NCI-H446 (cell line): Measurements from ENCODE around the gene IQCB1.
"Not testable (repeated sequence)": the region's sequence is repeated elsewhere in the genome, so short reads cannot be mapped to it uniquely, and the experiment has no call there.

Source experiments
- DNase-seq, 2 experiments: peaks; one replicate each; lab custom pipeline; 2025; lab: John Stamatoyannopoulos, UW

IQCB1 gene

GRCh38 chr3:121809249-121809648, 25.6 kb downstream of the IQCB1 start:
- DNase-seq, result no peak

DNA sequence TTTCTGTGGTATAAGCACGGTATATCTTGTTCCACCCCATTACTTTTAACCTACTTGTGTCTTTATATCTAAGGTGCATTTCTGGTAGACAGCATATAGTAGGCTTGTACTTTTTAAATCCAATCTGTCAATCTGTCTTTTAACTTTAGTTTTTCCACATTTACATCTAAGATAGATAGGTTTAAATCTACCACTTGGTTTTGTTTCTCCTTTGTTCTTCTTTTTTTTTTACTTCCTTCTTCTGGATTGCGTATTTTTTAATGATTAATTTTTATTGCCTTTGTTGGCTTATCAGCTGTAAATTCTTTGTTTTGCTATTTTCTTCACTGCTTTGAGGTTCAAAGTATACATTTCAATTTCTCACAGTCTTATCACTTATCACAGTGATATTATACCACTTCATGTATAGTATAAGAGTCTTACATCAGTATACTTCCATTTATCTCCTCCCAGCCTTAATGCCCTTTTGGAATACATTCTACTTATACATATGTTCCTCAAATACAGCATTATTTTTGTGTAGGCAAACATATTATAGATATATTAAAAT, 31.0 kb downstream of the IQCB1 start:
- DNase-seq, result no peak

DNA sequence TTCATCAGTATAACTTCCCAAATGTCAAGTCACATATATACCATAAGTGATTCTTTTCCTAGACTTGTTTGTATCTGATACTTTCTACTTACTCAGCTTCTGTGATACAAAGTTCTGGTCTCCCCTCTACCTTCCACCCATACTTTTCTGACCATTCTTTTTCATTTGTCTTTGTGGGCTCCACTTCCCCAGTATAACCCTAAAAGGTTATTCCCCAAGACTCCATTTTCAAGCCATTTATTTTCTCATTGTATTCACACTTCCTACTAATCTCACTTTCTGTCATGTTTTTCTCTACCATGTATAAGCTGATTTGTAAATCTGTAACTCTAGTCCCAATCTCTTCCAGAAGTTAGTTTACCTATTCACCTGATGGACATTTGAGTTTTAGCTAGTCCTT, 34.0 kb downstream of the IQCB1 start:
- DNase-seq, result no peak

DNA sequence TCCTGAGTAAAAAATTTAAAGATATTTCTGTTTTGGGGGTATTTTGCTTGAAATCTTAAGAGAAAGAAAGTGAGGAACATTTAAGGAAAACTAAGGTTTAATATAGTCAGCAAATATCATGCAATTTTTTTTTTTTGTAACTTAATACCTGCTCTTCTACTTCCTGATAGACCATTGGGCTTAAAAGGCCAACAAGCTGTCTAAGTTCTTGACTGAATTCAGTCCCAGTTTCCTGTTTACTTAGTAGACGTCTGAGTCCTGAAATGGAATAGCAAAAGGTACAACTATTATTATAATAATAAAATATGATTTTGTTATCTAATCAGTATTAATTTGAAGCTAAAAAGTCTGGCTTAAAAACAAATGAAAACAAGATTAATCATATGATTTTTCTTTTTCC, 37.9 kb downstream of the IQCB1 start:
- no peak for DNase-seq

GRCh38 chr3:121794264-121794983, 40.4 kb downstream of the IQCB1 start:
- DNase-seq, result no peak

- no peak for DNase-seq
Measured at GRCh38 chr3:121793078-121793477, 41.8 kb downstream of the IQCB1 start.

- no peak for DNase-seq
Measured at GRCh38 chr3:121786485-121786884, 48.4 kb downstream of the IQCB1 start.

- DNase-seq, result not testable (repeated sequence)
Measured at GRCh38 chr3:121782784-121783183, 52.1 kb downstream of the IQCB1 start.

DNA sequence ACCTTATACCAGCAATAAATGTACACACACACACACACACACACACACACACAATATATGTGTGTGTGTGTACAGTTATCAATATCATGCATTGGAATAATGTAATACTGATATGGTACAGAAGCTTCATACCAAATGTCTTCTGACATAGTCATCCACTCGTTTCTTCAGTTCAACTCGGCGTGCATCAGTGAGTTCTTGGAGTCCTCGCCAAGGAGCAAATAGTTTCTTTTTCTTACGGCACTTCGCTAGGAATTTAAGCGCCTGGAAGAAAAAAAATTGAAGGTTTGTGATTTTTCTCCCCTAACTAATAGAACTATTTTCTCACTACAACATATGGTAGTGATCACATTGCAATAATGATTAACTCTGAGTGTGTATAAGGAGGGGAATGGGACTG, 53.2 kb downstream of the IQCB1 start:
- no peak for DNase-seq

- DNase-seq, result not testable (repeated sequence)
Measured at GRCh38 chr3:121775095-121775494, 59.8 kb downstream of the IQCB1 start.

- no peak for DNase-seq
Measured at GRCh38 chr3:121769246-121769645, 65.6 kb downstream of the IQCB1 start.

- no peak for DNase-seq
Measured at GRCh38 chr3:121768452-121768851, 66.4 kb downstream of the IQCB1 start.

- DNase-seq, result no peak
Measured at GRCh38 chr3:121759541-121760202, 75.2 kb downstream of the IQCB1 start.

DNA sequence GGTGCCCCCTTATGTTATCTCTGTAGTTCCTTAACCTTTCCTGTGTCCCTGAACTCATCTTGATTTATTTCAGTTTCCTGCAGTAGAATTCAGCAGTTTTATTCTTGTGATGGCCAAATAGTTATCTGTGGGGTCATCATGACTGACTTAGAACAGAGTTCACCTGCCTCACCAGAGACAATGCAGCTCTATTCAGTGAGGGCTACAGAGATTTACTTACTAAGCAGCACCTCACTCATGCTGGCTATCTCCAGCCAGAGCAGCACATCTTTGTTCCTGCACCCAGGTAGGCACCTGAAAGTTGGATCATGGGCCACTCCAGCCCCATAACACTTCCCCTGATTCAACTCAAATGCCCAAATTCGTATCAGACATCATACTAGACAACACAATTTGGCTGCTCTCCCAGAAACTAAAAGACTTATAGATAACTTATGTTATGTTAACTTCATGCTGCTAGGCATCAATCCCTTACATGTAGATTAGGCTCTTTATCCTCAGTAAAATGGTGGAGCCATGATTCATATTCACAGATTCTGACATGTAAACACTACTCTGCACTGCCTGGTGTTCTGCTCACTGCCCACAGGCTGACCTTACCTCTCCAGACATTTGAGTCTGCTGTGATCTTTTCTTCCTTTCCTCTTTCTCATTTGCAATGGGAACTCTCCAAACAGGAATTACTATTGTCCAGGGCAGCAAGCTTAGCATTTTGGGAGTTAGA, 76.0 kb downstream of the IQCB1 start:
- DNase-seq, result no peak

GRCh38 chr3:121757812-121758545, 76.9 kb downstream of the IQCB1 start:
- DNase-seq, result no peak

GRCh38 chr3:121757087-121757811, 77.6 kb downstream of the IQCB1 start:
- peak in 1 of 2 experiments; percentile 45 for DNase-seq

DNA sequence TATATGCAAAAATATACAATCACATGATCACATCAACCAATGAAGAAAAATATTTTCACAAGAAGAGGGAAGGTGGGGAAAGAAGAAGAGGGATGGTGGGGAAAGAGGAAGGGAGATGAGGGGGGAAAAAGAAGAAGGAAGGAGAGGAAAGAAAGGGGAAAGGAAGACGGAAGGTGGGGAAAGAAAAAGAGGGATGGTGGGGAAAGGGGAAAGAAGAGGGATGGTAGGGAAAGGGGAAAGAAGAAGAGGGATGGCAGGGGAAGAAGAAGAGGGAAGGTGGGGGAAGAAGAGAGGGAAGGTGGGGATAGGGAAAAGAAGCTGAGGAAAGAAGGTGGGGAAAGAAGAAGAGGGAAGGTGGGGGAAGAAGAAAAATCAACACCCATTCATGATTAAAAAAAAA, 82.1 kb downstream of the IQCB1 start:
- no peak for DNase-seq

GRCh38 chr3:121752261-121752660, 82.6 kb downstream of the IQCB1 start:
- no peak for DNase-seq

GRCh38 chr3:121750087-121750415, 84.8 kb downstream of the IQCB1 start:
- no peak for DNase-seq

DNA sequence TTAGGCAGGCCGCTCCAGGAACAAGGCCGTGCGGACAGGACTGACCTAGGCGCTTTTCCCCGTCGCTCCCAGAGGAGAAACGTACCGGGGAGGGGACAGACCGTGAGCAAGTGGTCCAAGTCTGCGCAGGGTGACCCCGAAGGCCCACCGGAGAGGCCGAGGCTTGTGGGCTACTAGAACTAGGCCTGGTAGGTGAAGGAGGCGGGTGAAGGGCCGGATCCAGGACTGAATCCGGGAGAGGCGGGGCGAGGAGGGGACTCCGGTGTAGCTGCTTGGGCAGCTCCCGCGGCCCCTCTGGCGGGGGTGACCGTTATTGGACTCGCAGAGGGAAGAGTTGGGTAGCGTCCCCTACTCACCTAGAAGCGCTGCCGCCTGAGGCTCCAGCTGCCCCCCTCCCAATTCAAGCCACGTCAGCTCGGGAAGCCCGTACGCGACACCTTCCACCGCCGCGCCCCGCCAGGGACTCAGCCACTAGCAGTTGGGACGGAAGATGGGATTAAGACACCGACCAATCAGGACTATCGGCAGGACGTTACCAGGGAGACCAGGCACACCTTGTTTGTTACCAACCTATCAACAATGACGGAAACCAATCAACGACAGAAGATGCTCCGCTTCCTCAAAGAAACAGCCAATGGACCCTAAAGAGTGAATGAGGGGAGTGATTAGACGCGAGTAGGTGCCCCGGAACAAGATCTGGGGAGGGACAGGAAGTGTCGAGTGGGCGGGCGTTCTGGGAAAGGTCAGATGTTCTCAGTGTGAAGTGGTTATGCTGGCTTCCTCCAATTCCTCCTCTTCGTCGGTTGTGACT, 85.4 kb downstream of the IQCB1 start, which contains the start of gene GOLGB1:
GOLGB1 (minus strand) TSS at position 466 of the 811 bp plus-strand sequence. CDS start 18,770 bp downstream, outside the sequence.
- peak; percentile 97 to 99 for DNase-seq
